ENCODE results near the gene C1orf232.

The C1orf232 gene

DNA sequence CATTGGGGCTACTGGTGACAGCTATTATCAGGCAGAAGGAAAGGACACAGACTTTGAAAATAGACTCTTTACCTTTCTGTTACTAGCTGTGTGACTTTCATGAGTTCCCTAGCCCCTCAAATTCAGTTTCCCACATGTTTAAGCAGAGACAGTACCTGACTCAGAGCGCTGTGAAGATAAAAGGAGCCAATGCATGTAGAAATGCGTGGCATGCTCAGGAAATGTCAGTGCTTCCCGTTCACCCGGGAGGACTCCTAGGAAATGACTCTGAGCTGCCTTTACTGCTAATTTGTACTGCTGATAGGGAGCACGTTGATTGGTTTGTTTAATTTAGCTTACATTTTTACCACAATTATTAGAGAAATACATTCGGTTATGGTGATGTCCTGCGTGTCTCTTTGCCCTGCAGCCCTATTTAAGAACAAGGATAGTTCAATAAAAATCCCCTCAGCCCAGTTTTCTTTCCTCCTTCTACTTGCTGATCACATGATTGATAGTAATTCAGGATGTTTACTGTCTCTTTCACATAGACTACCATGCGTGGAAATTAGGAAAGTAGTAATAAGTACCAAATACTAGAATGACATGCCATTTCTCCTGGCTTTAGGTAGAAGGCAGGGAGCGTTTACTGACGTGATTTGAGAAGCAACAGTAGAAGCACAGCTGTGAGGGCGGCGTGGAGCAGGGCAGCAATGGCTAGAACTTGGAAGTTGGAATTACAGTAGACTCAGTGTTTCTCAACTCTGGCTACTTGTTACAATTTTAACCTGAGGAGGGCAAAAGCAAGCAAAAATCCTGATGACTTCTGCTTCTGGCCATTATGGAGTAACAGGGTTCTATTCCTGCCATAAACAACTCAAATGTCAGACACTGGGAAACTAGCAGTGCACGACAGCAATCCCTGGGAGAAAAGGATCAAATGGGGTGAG, 41.3 kb downstream of the C1orf232 start:
- peak overlapping the region; percentile 55 for H3K4me3 Mint-ChIP-seq
- H3K27ac Mint-ChIP-seq, result peak overlapping the region; percentile 74
- H3K4me1 Mint-ChIP-seq (ENCODE audit: low read depth), result peaks cover 55% of the 10 kb centered on the region
- H3K27me3 Mint-ChIP-seq, result no peaks in the 10 kb centered on the region
- no peak for DNase-seq
- H3K36me3 Mint-ChIP-seq (ENCODE audit: low read depth), result peaks cover 15% of the 10 kb centered on the region
- H3K9me3 Mint-ChIP-seq, result no peaks in the 10 kb centered on the region

DNA sequence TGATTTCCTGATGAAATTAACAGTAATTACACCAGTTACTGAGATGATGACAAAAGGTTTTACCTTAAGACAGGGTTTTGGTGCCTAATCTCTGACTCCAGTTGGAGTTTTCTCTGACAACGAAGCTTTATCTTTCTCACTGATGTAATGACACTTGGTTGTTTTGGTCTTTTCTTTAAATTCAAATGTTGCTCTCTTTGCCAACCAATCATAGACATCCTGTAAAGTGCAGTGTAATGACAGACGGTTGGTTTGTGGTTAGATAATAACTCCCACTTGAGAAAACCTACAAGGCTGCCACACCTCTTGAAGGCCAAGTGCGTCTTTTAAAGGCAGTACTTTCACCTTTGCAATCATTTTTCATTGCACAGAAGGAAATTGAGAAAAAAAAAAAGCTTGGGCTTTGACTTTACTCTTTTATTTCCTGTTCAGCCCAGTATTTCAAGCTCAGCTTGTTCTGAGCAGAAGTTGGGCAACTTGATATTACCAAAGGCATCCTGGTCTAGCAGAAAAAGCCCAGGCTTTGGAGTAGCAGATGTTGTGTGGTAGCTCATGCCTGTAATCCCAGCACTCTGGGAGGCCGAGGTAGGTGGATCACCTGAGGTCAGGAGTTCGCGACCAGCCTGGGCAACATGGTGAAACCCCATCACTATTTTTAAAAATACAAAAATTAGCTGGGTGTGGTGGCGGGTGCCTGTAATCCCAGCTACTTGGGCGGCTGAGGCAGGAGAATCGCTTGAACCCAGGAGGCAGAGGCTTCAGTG, 42.3 kb downstream of the C1orf232 start:
- peaks cover 61% of the 10 kb centered on the region for H3K4me1 Mint-ChIP-seq (ENCODE audit: low read depth)
- H3K4me3 Mint-ChIP-seq, result peak overlapping the region; percentile 55
- no peaks in the 10 kb centered on the region for H3K27me3 Mint-ChIP-seq
- DNase-seq, result no peak
- H3K36me3 Mint-ChIP-seq (ENCODE audit: low read depth), result peaks cover 25% of the 10 kb centered on the region
- no peaks in the 10 kb centered on the region for H3K9me3 Mint-ChIP-seq
- H3K27ac Mint-ChIP-seq, result peak overlapping the region; percentile 66

DNA sequence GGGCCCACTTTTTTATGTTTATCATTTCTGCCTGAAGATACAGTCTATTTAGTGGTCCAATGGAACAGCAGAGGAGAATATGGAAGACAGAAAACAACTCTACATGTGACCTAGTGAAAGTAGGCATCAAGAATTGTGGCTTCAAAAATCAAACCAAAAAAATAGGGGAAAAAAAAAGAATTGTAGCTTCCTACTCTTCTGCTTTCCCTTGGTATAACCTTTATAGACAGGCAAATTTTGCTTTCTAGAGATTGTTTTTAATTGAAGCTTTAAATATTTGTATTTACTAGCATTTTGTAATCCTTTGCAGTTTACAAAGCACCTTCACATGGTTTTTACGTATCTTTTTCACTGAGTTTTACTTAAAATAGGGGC, 42.8 kb downstream of the C1orf232 start:
- DNase-seq, result no peak
- Mint-ChIP-seq H3K4me3 (peak overlapping the region; percentile 55), H3K4me1 (ENCODE audit: low read depth) (peaks cover 61% of the 10 kb centered on the region), H3K9me3 (no peaks in the 10 kb centered on the region), H3K36me3 (ENCODE audit: low read depth) (peaks cover 25% of the 10 kb centered on the region), H3K27me3 (no peaks in the 10 kb centered on the region), H3K27ac (peak overlapping the region; percentile 66)

DNA sequence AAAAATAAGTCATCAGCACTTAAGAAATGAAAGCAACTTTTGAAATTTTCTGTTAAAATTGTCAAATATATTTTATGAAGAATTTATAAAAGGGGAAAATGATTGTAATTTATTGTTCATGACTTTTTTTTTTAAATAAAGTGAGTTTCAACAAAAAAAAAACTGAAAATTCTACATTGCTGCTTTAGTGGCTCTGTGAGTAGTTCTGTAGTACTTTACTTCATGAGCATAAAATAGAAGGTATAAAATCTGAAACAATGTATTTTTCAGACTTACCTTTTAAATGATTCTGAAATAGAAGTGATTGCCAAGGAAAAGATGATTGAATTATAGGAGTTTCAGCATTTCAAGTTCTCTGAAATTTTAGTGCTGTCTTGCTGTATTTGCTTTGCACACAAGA, 43.4 kb downstream of the C1orf232 start:
- Mint-ChIP-seq H3K4me1 (ENCODE audit: low read depth) (peaks cover 62% of the 10 kb centered on the region), H3K27ac (no peak overlapping the region), H3K9me3 (no peaks in the 10 kb centered on the region), H3K27me3 (no peaks in the 10 kb centered on the region), H3K36me3 (ENCODE audit: low read depth) (peaks cover 27% of the 10 kb centered on the region), H3K4me3 (no peak overlapping the region)
- DNase-seq, result no peak

DNA sequence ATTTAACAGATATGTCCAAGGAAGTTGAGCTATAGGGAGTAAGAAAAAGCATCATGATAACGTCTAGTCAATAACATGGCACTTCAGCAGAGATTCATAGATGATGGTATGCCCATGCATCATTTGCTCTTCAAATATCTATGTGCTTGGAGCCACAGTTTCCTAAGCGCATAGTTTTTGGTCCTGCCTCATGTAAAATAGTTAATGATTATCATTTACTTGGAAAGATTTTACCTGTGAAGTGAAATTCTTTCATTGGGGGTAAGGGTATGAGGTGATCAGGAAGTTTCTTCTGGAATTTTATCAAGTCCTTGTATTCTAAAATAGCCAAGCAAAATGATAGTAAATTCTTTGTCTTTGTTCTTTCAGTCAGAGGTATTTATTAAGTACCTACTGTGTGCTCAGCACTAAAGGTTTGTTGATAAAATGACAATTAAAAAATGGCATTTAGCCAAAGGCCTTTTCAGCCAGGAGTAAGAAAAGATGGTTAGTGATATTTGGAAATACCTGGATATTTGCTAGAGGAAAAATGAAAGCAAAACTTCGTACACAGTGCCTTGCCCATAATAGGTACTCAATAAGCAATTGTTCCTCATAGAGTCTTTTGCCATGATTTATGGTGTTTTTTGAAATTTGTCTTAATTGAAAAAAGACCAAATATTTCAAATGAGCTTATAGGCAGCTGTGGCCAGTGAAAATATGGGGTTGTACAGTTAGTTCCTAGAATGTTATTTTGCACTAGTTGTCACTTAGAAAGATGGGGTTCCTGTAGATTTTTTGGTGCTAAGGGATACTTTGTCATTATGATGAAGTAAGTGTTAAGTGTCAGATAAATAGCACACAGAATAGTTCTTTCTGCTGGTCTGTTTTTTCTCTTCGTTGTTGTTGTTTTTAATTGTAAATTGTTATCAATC, 44.1 kb downstream of the C1orf232 start:
- H3K27me3 Mint-ChIP-seq, result no peaks in the 10 kb centered on the region
- no peaks in the 10 kb centered on the region for H3K9me3 Mint-ChIP-seq
- H3K36me3 Mint-ChIP-seq (ENCODE audit: low read depth), result peaks cover 34% of the 10 kb centered on the region
- no peak overlapping the region for H3K4me3 Mint-ChIP-seq
- no peak overlapping the region for H3K27ac Mint-ChIP-seq
- no peak for DNase-seq
- peaks cover 69% of the 10 kb centered on the region for H3K4me1 Mint-ChIP-seq (ENCODE audit: low read depth)

DNA sequence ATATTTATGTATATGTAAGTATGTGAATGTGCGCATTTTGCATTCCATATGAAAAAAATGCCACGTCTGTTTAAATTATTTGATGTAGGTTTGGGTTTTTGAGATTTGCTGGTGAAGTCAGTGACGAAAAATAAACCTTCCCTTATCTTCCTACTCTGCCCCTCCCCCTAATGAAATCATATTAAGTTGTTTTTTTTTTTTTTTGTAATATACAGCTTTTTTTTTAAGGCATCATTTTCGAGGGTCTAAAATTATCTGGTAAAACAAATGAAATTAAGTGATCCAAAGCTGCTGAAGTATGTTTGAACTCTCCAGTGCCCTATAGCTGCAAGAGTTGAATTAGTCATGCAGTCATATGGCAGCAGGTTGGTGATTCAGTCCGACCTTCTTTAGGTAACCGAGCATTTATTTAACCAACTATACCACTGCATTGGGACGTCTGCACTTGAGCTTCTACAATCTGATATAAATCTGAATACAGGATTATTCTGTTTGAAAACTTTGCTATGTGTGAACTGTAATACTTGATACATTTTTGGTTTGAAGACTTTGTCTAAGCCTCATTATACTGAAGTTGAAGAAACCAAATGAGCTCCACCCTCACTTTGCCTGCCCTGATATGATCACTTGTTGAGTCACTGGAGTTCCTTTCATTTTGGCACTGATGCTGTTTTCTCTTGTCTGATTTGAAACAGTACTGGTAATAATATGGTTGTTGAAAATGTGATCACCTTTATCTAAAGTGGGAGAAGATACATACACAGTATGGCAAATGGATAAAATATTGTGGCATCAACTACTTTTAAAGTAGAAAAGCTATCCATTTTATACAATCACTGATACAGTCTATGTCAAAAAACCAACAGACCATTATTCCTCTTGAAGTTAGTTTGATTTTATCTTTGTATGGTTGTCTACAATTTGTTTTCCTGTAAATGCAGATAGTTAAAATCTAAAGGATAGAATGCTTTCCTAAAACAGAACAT, 45.5 kb downstream of the C1orf232 start:
- H3K4me3 Mint-ChIP-seq, result no peak overlapping the region
- no peaks in the 10 kb centered on the region for H3K27me3 Mint-ChIP-seq
- no peaks in the 10 kb centered on the region for H3K9me3 Mint-ChIP-seq
- H3K36me3 Mint-ChIP-seq (ENCODE audit: low read depth), result peaks cover 48% of the 10 kb centered on the region
- peak overlapping the region; percentile 65 for H3K27ac Mint-ChIP-seq
- peaks cover 80% of the 10 kb centered on the region for H3K4me1 Mint-ChIP-seq (ENCODE audit: low read depth)
- no peak for DNase-seq

DNA sequence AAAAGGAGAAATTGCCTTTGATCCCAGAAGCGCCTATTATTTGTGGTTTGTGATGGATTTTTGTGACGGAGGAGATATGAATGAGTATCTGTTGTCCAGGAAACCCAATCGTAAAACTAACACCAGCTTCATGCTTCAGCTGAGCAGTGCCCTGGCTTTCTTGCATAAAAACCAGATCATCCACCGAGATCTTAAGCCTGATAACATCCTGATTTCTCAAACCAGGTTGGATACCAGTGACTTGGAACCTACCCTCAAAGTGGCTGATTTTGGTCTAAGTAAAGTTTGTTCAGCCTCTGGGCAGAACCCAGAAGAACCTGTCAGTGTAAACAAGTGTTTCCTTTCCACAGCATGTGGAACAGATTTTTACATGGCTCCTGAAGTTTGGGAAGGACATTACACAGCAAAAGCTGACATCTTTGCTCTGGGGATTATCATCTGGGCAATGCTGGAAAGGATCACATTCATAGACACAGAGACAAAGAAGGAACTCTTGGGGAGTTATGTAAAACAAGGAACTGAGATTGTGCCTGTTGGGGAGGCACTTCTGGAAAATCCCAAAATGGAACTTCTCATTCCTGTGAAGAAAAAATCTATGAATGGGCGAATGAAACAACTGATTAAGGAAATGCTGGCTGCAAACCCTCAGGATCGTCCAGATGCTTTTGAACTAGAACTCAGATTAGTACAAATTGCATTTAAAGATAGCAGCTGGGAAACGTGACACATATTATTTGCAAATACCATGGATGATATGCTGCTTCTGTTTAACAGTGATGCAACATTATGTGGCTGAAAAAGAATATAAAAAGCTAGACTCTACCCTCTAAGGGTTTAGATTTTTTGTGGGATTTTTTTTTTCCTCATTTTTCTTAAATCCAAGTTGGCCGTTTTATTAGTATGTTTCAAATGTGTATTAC, 46.6 kb downstream of the C1orf232 start:
- no peaks in the 10 kb centered on the region for H3K9me3 Mint-ChIP-seq
- peaks cover 72% of the 10 kb centered on the region for H3K4me1 Mint-ChIP-seq (ENCODE audit: low read depth)

DNA sequence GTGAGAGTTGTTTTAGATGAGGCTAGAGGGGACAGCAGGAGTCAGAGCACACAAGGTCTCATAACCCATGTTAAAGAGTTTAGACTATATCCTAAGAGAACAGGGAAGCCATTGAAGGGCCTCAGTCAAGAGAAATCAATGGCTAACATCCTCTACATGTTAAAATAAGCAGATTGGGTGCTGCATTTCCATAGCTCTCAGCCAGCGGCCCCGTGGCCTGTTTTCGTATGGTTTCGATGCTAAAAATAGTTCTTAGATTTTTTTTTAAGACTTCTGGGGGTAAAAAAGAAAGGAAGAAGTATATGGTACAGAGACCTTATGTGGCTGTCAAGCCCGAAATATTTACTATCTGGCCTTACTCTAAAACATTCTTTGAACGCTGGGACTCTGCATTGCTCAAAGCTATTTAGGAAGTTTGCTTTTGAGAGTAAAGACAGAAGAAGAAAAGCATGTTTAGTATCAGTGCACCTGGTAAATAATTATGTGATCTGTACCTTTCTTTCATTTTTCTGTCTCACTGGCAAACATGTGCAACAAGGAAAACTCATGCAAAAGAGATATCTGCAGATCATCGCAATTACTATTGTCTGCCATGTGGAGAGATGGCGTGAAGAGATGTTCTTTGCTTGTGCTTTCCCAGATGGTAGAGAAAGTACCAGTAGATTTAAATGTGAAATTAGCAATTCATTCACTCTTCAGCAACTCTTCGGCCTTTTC, 48.7 kb downstream of the C1orf232 start:
- Mint-ChIP-seq H3K4me1 (ENCODE audit: low read depth) (peaks cover 55% of the 10 kb centered on the region), H3K36me3 (ENCODE audit: low read depth) (peaks cover 72% of the 10 kb centered on the region), H3K4me3 (no peak overlapping the region), H3K9me3 (no peaks in the 10 kb centered on the region), H3K27me3 (no peaks in the 10 kb centered on the region), H3K27ac (peak overlapping the region; percentile 63)
- no peak for DNase-seq

More for the DNA sequence above, 46.6 kb downstream of the C1orf232 start:
- Mint-ChIP-seq H3K4me3 (no peak overlapping the region), H3K27me3 (no peaks in the 10 kb centered on the region), H3K36me3 (ENCODE audit: low read depth) (peaks cover 58% of the 10 kb centered on the region), H3K27ac (no peak overlapping the region)
- DNase-seq, result no peak

DNA sequence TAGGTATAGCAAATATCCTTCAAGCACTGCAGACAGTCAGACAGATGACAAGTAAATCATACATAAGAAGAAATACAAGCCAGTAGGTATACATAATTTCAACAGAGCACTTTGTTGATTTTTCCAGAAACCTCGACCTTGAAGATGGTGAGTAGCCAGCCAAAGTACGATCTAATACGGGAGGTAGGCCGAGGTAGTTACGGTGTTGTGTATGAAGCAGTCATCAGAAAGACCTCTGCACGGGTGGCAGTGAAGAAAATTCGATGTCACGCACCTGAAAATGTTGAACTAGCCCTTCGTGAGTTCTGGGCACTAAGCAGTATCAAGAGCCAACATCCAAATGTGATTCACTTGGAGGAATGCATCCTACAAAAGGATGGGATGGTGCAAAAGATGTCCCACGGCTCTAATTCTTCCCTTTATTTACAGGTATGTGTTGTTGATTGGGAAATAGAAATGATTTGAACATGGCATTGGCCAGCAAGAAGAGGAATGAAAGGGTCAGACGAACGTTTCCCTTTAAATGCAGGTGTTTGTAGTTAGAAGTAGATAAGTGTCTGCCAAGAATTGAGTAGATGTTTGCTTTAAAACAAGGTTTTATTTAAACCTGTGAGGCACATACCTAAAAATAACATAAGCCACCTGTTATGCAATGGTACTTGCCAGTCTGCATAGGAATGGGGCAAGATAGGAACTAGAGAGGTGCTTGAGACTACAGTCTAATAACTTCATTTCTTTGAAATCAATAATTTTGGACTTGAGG, 54.4 kb downstream of the C1orf232 start:
- H3K27me3 Mint-ChIP-seq, result no peaks in the 10 kb centered on the region
- H3K4me1 Mint-ChIP-seq (ENCODE audit: low read depth), result peaks cover 48% of the 10 kb centered on the region
- peaks cover 65% of the 10 kb centered on the region for H3K36me3 Mint-ChIP-seq (ENCODE audit: low read depth)
- no peak overlapping the region for H3K27ac Mint-ChIP-seq
- no peak overlapping the region for H3K4me3 Mint-ChIP-seq
- no peaks in the 10 kb centered on the region for H3K9me3 Mint-ChIP-seq
- DNase-seq, result no peak
